Activated CD4-positive, alpha-beta memory T cell treated with anti-CD3 and anti-CD28 coated beads, Interleukin-2, amount 10 ng/mL, durations not matched to agents 7 days and 5 days (primary cell): ENCODE results near the gene GLYATL1. TPM values are rescaled to one million over a fixed set of nuclear protein-coding genes. Genes with fewer than 3 reads are reported as not detected.
"Not testable (repeated sequence)": the region's sequence is repeated elsewhere in the genome, so short reads cannot be mapped to it uniquely, and the experiment has no call there.

Experiments used
- CTCF ChIA-PET: fragments of 350-600 bp; sonication (Branson Sonifier 250); formaldehyde crosslinking; loops from one replicate; lab custom pipeline; 2021; ENCODE audit warnings: antibody characterized with exemption, inconsistent platforms; lab: Charles Lee
- POLR2A ChIA-PET: fragments of 350-600 bp; sonication (Branson Sonifier 250); formaldehyde crosslinking; loops from one replicate; lab custom pipeline; 2021; ENCODE audit warnings: antibody characterized with exemption; lab: Charles Lee
- DNase-seq: peaks from one replicate; pipeline ENCODE4 v3.0.0-alpha.2; 2020
- H3K27ac Mint-ChIP-seq: one replicate; pipeline ENCODE4 v1.8.0; 2021; ENCODE audit warnings: mild to moderate bottlenecking, mixed read lengths
- H3K27me3 Mint-ChIP-seq: one replicate; pipeline ENCODE4 v1.8.0; 2021; ENCODE audit warnings: mixed read lengths
- H3K36me3 Mint-ChIP-seq: one replicate; pipeline ENCODE4 v1.8.0; 2021; ENCODE audit warnings: low read depth, mixed read lengths
- H3K4me1 Mint-ChIP-seq: one replicate; pipeline ENCODE4 v1.8.0; 2021; ENCODE audit warnings: mixed read lengths
- H3K4me3 Mint-ChIP-seq: one replicate; pipeline ENCODE4 v1.8.0; 2021; ENCODE audit warnings: mild to moderate bottlenecking, mixed read lengths
- H3K9me3 Mint-ChIP-seq: one replicate; pipeline ENCODE4 v1.8.0; 2021; ENCODE audit warnings: mixed read lengths
- total RNA-seq, 2 experiments: library from RNA; stranded (reverse); gene quantifications; one replicate each; pipeline ENCODE4 v1.2.3, GENCODE V29; 2021

GLYATL1 gene
- total RNA-seq, 2 experiments from 2014 or later: not detected

DNA sequence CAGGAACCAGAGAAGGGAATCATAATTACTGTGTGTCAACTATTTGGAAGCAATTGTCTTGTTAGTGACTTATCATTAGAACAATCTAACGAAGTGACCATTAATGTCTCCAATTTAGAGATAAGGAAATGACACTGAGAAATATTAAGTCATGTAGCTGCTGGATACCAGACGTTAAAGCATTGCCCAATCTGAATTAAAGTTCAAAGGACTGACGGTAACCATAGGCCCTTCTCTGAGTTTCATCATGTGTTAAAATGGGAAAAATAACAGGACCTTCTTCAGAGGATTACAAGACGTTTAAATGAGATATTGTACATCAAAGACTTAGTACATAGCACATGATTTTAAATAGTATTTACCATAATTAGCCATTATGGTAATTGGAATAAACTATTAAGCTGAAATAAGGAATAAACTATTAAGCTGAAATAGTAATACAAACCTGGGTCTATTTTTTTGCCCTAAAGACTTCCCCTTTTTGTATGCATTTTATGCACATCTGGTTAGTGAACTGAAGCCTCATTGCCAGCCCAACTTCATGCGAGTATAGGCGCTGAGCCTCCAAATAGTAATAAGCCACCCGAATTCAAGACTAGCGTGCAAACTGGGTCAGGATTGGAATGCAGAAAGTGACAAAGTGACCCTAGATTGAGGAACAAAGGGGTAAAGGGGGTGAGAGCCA is 41.0 kb downstream of the GLYATL1 start:
- Mint-ChIP-seq H3K27me3 (peaks cover 4% of the 10 kb centered on the region), H3K4me3 (no peak overlapping the region), H3K4me1 (no peaks in the 10 kb centered on the region), H3K9me3 (no peaks in the 10 kb centered on the region), H3K27ac (no peak overlapping the region), H3K36me3 (no peaks in the 10 kb centered on the region)
- no peak for DNase-seq
- POLR2A ChIA-PET: no interaction called here
- CTCF ChIA-PET: no interaction called here

DNA sequence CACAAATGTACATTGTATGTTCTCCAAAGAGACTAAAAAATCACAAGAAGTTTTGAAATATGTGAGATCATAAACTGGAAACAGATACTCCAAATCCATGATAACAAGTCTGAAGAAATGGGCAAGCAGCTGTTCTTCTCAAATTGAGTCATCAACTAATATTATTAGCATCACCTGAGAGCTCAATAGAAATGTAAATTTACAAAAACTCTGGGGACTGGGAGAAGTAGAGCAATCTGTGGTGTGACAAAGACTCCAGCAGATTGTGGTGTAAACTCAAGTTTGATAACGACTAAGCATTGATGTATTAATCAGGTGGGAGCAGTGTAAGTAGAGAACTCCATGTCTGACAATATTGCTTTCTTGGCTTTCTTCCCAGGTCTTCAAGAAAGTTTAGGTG is 53.2 kb downstream of the GLYATL1 start:
- DNase-seq: no peak
- Mint-ChIP-seq H3K27ac (no peak overlapping the region), H3K4me3 (no peak overlapping the region), H3K36me3 (no peaks in the 10 kb centered on the region), H3K4me1 (no peaks in the 10 kb centered on the region), H3K27me3 (peaks cover 2% of the 10 kb centered on the region), H3K9me3 (no peaks in the 10 kb centered on the region)
- ChIA-PET POLR2A (no interaction called here), CTCF (no interaction called here)

DNA sequence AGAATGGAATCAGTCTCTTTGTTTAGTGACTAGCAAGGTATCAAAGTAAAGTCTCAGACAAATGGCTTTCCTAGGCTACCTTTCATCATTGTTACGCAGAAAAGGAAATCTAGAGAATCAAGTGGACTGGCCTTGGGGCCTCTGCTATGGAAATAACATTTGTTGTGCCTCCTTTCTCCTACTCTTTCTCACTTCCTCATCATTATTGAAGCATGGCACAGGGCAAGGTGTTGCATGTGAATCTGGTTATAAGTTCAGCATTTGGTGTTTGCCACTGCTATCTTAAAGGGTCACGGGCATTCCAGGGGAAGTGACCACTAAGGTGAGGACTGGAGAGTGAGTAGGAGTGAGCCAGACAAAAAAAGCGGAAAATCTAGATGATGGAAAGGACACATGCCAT is 54.9 kb downstream of the GLYATL1 start:
- Mint-ChIP-seq H3K27me3 (peaks cover 2% of the 10 kb centered on the region), H3K27ac (no peak overlapping the region), H3K4me1 (no peaks in the 10 kb centered on the region), H3K36me3 (no peaks in the 10 kb centered on the region), H3K4me3 (no peak overlapping the region), H3K9me3 (no peaks in the 10 kb centered on the region)
- DNase-seq: no peak
- CTCF ChIA-PET: no interaction called here
- POLR2A ChIA-PET: no interaction called here

DNA sequence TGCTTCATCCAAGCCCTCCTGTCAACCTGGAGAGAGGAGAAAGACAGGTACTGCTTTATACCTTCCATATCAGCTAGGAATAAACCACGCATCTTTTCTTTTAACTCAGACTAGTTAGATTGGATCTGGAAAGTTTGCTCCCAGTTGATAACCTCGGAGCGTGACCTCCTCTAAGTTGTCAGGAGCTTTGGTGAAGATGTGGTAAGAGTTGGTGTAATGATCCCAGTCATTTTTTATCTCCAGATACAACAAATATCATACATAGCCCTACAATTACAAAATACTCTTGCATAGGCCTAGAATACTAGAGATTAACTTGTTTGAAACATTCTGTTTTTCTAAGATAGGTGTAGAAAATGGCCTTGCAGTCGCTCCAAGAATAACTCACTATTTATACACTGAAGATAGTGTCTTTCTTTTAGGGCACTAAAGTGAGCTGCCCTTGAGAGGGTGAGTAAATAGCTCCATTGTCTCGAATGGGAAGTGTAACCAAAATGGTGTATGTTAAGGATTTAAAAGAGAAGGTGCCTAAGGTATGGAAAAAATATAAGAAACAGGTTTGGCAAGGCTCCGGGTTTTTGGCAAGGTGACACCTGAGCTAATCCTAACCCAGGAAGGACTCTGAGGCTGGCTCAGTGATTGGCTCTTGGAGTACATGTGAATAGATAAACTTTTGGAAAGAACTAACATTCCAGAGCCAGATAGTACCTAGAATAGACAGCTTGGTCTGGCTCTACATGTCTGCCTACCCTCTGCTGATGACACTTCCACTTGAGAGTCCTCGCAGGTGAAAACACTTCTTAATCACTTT is 59.4 kb downstream of the GLYATL1 start:
- no peak for DNase-seq
- no peak overlapping the region for H3K4me3 Mint-ChIP-seq
- H3K27ac Mint-ChIP-seq: no peak overlapping the region
- H3K36me3 Mint-ChIP-seq: no peaks in the 10 kb centered on the region
- H3K9me3 Mint-ChIP-seq: no peaks in the 10 kb centered on the region
- H3K27me3 Mint-ChIP-seq: peaks cover 2% of the 10 kb centered on the region
- CTCF ChIA-PET: no interaction called here
- POLR2A ChIA-PET: no interaction called here
- H3K4me1 Mint-ChIP-seq: no peaks in the 10 kb centered on the region

DNA sequence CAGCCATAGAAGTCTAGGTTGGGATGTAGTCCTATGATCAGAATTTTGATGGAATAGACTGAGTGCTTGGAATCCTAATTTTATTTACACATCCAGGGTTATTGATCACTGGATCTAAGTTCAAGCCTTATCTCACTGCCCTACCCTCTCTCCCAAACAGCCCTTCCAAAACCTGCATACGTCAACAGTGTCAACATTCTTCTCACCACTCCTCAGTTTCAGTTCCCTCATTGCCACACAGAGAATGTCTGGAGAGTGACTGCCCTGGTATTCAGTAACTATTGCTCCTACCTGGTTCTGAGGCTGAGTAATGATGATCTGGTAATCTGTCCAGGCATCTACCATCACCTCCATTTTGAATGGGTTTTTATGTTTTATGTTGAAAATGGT is 60.0 kb downstream of the GLYATL1 start:
- H3K27me3 Mint-ChIP-seq: peaks cover 2% of the 10 kb centered on the region
- no peak for DNase-seq
- POLR2A ChIA-PET: no interaction called here
- no peak overlapping the region for H3K27ac Mint-ChIP-seq
- no peaks in the 10 kb centered on the region for H3K36me3 Mint-ChIP-seq
- CTCF ChIA-PET: no interaction called here
- no peaks in the 10 kb centered on the region for H3K9me3 Mint-ChIP-seq
- H3K4me3 Mint-ChIP-seq: no peak overlapping the region
- no peaks in the 10 kb centered on the region for H3K4me1 Mint-ChIP-seq

DNA sequence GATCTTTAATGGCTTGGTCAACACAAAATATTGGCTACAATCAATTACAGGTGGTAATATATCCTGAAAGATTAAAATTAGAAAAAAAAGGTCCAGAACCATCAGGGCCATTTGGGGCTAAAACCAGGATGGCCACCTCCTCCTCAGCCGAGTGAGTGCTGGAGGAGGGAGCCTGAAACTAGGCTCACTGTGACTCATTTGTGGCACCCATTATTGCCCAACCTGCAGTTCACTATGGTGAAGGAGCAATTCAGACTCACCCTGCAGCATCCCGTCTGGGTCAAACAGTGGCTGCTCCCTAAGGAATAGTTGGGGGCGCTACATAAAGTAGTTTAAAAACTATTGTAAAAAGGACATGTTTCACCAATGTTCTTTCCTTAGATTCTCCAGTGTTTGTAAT is 60.7 kb downstream of the GLYATL1 start:
- ChIA-PET CTCF (no interaction called here), POLR2A (no interaction called here)
- Mint-ChIP-seq H3K36me3 (no peaks in the 10 kb centered on the region), H3K4me1 (no peaks in the 10 kb centered on the region), H3K4me3 (no peak overlapping the region), H3K27me3 (peaks cover 2% of the 10 kb centered on the region), H3K9me3 (no peaks in the 10 kb centered on the region), H3K27ac (no peak overlapping the region)
- no peak for DNase-seq

DNA sequence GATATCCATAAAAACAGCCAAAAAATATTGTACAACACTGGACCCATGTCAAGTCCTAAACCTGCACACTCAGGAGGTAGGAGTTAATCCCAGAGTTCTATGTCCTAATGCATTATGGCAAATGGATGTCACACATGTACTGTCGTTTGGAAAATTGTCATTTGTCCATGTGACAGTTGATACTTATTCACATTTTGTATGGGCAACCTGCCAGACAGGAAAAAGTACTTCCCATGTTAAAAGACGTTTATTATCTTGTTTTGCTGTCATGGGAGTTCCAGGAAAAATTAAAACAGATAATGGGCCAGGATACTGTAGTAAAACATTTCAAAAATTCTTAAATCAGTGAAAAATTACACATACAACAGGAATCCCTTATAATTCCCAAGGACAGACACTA is 62.7 kb downstream of the GLYATL1 start:
- DNase-seq, POLR2A ChIA-PET, H3K4me1 Mint-ChIP-seq: not testable (repeated sequence)

More for the DNA sequence above, 62.7 kb downstream of the GLYATL1 start:
- not testable (repeated sequence) for H3K4me3 Mint-ChIP-seq, H3K36me3 Mint-ChIP-seq, H3K27me3 Mint-ChIP-seq, H3K9me3 Mint-ChIP-seq, H3K27ac Mint-ChIP-seq
- CTCF ChIA-PET: interaction anchor here (1.2 kb wide), 1 partner anchor 8 kb away, joined by 3 read pairs; no protein-coding TSS in a partner anchor

Other genes with a start within 250 kb of the GLYATL1 start
- not detected for gene GLYAT, start 207.5 kb upstream of the GLYATL1 start, total RNA-seq
- not detected for gene GLYATL2, start 94.8 kb upstream of the GLYATL1 start, total RNA-seq
- gene GLYATL1B, start 146.8 kb downstream of the GLYATL1 start, total RNA-seq: not detected
- gene FAM111B, start 167.7 kb downstream of the GLYATL1 start, total RNA-seq: 10 to 100 TPM; 47.2 to 48.6 TPM
- 100 to 1,000 TPM; 136 to 141 TPM for gene FAM111A, start 203.4 kb downstream of the GLYATL1 start, total RNA-seq
- gene DTX4, start 232.6 kb downstream of the GLYATL1 start, total RNA-seq: under 1 TPM; 0.30 to 0.48 TPM